Left lobe of liver (tissue), 2 donors: Measurements from ENCODE around the gene SORCS2. TPM values are rescaled to one million over a fixed set of nuclear protein-coding genes. Genes with fewer than 3 reads are reported as not detected.
A peak's percentile ranks its signal among the peaks of the same experiment; 100 is the strongest.

Experiments used
- ATAC-seq: fragments of 200-7000 bp; cut with Tn5 transposase; one replicate; pipeline ENCODE4 v1.9.1; 2020; ENCODE audit warnings: mild to moderate bottlenecking, moderate library complexity
- DNase-seq: peaks from one replicate; pipeline ENCODE4 v3.0.0-alpha.2; 2020; ENCODE audit warnings: low spot score
- total RNA-seq: library from RNA; stranded (reverse); gene quantifications from one replicate; pipeline ENCODE4 v1.2.1, GENCODE V29; 2021
- donor health status: DM: no; HTN: no; CAD: no; lungs with moderate emphysema.
- donor health status: DM: no; HTN: yes; CAD: no.

SORCS2 gene
- total RNA-seq, 1 donor from 2014 or later: 0.35 TPM

- DNase-seq (no peak), ATAC-seq (no peak)
Measured at GRCh38 chr4:7648544-7649395, 456.4 kb downstream of the SORCS2 start.

DNA sequence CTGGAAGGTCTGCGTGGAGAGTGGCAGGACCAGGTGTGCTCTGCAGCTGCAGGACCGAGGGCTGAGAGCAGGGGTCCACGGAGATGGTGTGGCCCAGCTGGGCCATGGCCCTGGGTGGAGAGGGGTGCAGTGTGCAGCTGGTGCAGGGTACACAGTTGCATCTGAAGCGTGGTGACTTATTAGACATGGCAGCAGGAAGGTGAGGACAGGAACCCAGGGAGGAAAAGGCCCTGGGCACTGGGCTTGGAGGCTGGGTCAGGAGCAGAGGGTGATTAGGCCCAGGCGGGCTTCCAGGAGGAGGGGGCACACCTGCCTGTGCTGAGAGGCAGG lies 457.0 kb downstream of the SORCS2 start:
- ATAC-seq: no peak
- DNase-seq: no peak

DNA sequence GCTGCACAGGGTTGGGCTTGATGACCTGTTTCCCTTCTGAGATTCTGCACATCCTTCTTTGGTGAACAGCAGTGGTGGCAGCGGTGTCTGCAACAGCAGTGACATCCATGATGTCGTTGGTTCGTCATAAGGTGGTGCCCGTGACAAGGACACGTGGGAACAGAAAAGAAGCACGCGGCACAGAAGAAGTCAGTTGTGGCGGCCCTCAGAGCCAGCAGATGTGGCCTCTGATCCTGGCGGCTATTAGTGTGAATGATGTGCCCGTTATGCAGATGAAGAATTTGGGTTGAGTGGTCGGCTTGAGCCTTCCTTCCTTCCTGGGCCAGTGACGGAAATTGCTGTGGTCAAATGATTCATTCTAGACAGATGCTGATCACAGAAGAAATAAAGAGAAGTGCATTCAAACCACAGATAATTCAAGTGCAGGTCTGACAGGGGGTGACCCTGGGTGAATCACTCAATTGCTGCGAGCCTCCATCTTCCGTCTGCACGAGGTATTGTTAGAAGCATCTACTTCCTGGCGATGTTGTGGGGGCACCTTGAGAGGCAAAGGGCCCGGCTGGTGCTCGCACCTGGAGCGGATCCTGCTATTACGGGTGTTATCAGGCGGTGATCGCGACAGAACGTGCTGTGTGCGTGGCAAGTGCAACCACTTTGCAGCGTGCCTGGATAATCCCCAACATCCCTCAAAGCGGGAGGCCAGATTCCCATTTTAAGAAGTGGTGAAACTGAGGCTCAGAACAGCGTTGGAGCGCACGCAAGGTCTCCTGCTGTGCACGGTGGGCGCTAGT lies 457.6 kb downstream of the SORCS2 start:
- ATAC-seq: no peak

GRCh38 chr4:7650606-7651385 lies 458.5 kb downstream of the SORCS2 start:
- ATAC-seq: no peak
- DNase-seq: no peak

More for the DNA sequence above, 457.6 kb downstream of the SORCS2 start:
- no peak for DNase-seq

- DNase-seq: no peak
- no peak for ATAC-seq
Measured at GRCh38 chr4:7651461-7651921, 459.2 kb downstream of the SORCS2 start.

- ATAC-seq (no peak), DNase-seq (no peak)
Measured at GRCh38 chr4:7652006-7652405, 459.7 kb downstream of the SORCS2 start.

DNA sequence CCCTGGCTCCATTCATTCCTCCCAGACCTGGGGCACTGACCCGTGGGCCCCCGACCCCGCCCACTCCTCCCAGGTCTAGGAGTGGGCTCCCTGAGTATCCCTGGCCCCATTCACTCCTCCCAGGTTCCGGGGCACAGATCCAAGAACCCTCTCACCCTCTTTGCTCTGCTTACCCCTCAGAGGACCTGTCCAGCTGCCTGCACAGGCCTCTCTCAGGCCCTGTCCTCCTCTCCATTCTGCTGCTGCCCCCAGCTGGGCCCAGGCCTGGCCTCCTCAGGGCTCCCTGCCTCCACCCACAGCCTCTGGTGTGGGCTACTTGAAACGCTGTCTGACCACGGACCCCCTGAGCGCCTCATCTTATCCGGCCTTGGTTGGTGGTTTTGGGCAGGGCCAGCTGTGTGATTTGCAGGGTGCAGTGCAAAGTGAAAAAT lies 460.1 kb downstream of the SORCS2 start:
- no peak for DNase-seq
- no peak for ATAC-seq

DNA sequence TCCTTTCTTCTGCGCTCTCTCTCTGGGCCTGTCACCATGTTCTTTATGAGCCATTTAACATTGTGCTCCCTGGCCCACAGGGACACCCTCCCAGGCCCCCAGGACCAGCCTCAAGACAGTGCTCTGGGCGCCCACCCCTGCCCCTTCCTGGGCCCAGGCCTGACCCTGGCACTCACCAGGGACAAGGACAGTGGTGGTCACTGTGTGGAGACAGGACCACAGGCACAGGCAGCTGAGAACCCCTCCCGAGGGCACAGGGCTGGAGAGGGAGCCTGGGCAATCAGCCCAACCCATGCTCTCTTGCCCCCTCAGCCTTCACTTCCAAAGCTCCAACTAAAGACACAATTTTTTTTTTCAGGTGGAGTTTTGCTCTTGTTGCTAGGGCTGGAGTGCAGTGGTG lies 460.6 kb downstream of the SORCS2 start:
- ATAC-seq (no peak), DNase-seq (no peak)

- ATAC-seq: peak; percentile 29
Measured at GRCh38 chr4:7653510-7654369, 461.4 kb downstream of the SORCS2 start.

GRCh38 chr4:7654550-7655445 lies 462.5 kb downstream of the SORCS2 start:
- ATAC-seq (no peak), DNase-seq (no peak)

More at GRCh38 chr4:7653510-7654369, 461.4 kb downstream of the SORCS2 start:
- no peak for DNase-seq

- ATAC-seq: no peak
- DNase-seq: no peak
Measured at GRCh38 chr4:7655511-7656243, 463.3 kb downstream of the SORCS2 start.

DNA sequence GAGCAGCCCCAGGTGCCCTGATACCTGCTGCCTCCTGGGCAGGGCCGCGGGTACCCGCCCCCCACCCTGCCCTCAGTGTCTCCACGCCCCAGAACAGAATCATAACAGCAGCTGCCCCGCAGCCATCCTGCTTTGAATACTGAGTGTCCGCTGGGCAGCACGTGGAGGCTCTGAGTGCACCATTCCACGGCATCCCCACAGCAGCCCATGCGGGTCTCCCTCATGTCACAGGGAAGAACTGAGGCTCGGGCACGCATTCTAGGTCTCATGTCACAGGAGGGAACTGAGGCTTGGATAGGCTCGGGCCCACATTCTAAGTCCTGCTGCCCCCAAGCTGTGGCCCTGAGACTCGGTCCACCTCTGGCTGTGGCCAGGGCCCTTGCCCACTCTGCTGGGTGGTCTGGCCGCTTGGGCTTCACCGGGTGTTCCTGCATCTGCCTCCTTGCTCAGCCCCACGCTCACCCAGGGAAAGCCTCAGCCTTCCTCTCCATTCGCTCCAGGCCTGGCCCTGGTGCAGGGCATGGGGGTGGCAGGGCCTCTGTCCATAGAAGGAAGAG lies 464.0 kb downstream of the SORCS2 start:
- ATAC-seq: no peak

GRCh38 chr4:7657545-7658297 lies 465.4 kb downstream of the SORCS2 start:
- ATAC-seq (no peak), DNase-seq (no peak)

More for the DNA sequence above, 464.0 kb downstream of the SORCS2 start:
- no peak for DNase-seq

DNA sequence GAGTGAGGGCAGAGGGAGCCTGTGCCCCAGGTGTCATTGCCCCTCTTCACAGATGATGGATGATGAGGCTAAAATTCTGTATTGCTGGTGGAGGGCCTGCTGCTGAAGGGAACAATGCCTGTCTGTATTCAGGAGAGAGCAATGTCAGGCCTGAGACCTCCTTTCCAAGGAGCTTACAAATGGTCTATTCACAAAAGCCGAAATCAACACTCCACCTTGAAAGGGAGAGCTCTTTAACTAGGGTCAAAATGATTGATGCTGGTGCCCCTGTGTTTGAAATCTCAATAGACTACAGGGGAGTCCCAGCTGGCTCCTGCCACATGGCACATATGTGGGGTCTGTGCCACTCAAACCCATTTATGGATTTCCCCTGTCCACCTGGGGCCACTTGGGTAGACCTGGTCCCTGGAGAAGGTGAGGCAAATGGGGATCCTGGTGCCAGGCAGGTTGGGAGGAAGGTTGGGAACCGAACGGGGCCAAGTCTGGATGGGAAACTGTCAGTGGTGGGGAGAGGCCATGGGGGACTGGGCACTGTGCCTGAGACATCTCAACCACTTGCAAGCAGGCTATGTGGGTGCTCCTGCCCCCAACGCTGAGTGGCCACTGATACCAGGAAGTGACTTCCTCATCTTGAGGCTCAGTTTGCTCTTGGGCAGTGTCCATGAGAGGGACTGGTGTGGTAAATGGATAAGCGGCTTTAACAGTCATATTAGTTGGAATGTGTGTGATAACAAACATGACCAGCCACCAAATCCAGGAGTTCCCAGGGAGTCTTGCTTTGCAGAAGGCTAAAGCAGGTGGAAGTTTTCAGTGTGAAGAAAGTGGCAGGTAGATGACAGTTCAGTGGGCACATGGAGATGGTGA lies 466.2 kb downstream of the SORCS2 start:
- DNase-seq (no peak), ATAC-seq (no peak)

GRCh38 chr4:7659429-7660175 lies 467.3 kb downstream of the SORCS2 start:
- ATAC-seq: peak; percentile 72

More at GRCh38 chr4:7659429-7660175, 467.3 kb downstream of the SORCS2 start:
- peak; percentile 61 for DNase-seq
